ENCODE data around the gene CLCN6. TPM values are rescaled to one million over a fixed set of nuclear protein-coding genes. Genes with fewer than 3 reads are reported as not detected.

The CLCN6 gene
- total RNA-seq, 1 donor from 2014 or later = 14.1 TPM

Other genes starting within 250 kb of the CLCN6 start
- gene FBXO2, start 151.8 kb upstream of the CLCN6 start, total RNA-seq = 0.12 and 0.92 TPM in 2 replicates
- 12.4 and 15.2 TPM in 2 replicates for gene FBXO44, start 151.3 kb upstream of the CLCN6 start, total RNA-seq
- gene FBXO6, start 142.0 kb upstream of the CLCN6 start, total RNA-seq = 9.0 and 12.4 TPM in 2 replicates
- 30.0 and 35.1 TPM in 2 replicates for gene MAD2L2, start 125.0 kb upstream of the CLCN6 start, total RNA-seq
- gene DRAXIN, start 114.5 kb upstream of the CLCN6 start, total RNA-seq = 0.29 and 0.68 TPM in 2 replicates
- gene AGTRAP, start 70.1 kb upstream of the CLCN6 start, total RNA-seq = 54.1 and 68.0 TPM in 2 replicates
- not detected in 2 replicates for gene C1orf167, start 44.0 kb upstream of the CLCN6 start, total RNA-seq
- gene MTHFR, start 227 bp upstream of the CLCN6 start, total RNA-seq = 14.4 and 27.4 TPM in 2 replicates
- not detected in 2 replicates for gene NPPA, start 41.6 kb downstream of the CLCN6 start, total RNA-seq
- gene NPPB, start 52.8 kb downstream of the CLCN6 start, total RNA-seq = 0.34 and 1.5 TPM in 2 replicates
- 117 and 120 TPM in 2 replicates for gene KIAA2013, start 120.2 kb downstream of the CLCN6 start, total RNA-seq
- 626 and 680 TPM in 2 replicates for gene PLOD1, start 128.5 kb downstream of the CLCN6 start, total RNA-seq
- gene MFN2, start 174.3 kb downstream of the CLCN6 start, total RNA-seq = 61.1 and 63.8 TPM in 2 replicates
- gene MIIP, start 213.3 kb downstream of the CLCN6 start, total RNA-seq = 38.2 and 47.6 TPM in 2 replicates